Dendritic cell treated with granulocyte-macrophage colony-stimulating factor and Interleukin-4, amounts not matched to agents 40 ng/mL and 50 ng/mL, for 4 days (primary cell): ENCODE results near the gene PTH2R.
"Not testable (repeated sequence)": the region's sequence is repeated elsewhere in the genome, so short reads cannot be mapped to it uniquely, and the experiment has no call there.

Experiments
- H3K27ac Mint-ChIP-seq: one replicate; pipeline ENCODE4 v1.8.0; 2022; ENCODE audit warnings: mild to moderate bottlenecking, mixed read lengths
- H3K27me3 Mint-ChIP-seq: one replicate; pipeline ENCODE4 v1.8.0; 2022; ENCODE audit warnings: mild to moderate bottlenecking, mixed read lengths
- H3K36me3 Mint-ChIP-seq: one replicate; pipeline ENCODE4 v1.8.0; 2022; ENCODE audit warnings: low read depth, mixed read lengths
- H3K4me1 Mint-ChIP-seq: one replicate; pipeline ENCODE4 v1.8.0; 2022; ENCODE audit warnings: low read depth, mixed read lengths
- H3K4me3 Mint-ChIP-seq: one replicate; pipeline ENCODE4 v1.8.0; 2022; ENCODE audit warnings: mild to moderate bottlenecking, moderate library complexity, mixed read lengths
- H3K9me3 Mint-ChIP-seq: one replicate; pipeline ENCODE4 v1.8.0; 2022; ENCODE audit warnings: mixed read lengths
- intact Hi-C: fragments of 100-400 bp; cut with micrococcal nuclease; formaldehyde crosslinking; loops from one replicate; pipeline ENCODE4 v1.15.0; 2022

The PTH2R gene

DNA sequence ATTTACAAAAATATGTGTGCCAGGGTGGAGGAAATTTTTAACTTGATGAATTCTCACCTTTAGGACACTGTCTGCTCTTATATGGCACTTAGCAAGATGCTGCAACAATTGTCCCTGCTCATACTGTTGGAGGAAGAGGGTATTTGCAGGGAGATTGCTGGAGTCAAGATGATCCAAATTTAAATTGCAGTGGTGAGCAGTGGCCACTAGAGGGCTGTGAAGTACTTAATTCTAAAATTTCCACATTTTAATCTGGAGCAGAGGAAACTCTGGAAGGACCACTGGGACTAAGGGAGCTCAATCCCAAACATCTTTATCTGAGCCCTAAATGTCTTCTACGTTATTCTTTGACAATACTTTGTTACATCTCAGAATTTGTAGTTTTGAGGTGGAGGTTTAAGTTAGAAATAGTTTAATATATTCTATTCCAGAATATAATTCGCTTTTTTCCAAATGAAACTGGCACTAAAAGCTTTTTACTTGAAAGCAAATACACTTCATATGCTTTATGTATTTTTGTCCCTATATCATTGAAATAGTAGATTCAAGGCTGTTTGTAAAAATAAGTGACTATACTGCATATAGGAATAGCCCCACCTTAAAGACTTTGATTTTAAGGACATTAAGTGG, 33.0 kb upstream of the PTH2R start:
- Mint-ChIP-seq H3K4me1 (no peaks in the 10 kb centered on the region), H3K4me3 (no peak overlapping the region), H3K27me3 (no peaks in the 10 kb centered on the region), H3K9me3 (no peaks in the 10 kb centered on the region), H3K36me3 (no peaks in the 10 kb centered on the region), H3K27ac (no peak overlapping the region)
- intact Hi-C loops = loop anchor here (5.0 kb wide), 1 partner anchor 834 kb away; no protein-coding TSS in a partner anchor

DNA sequence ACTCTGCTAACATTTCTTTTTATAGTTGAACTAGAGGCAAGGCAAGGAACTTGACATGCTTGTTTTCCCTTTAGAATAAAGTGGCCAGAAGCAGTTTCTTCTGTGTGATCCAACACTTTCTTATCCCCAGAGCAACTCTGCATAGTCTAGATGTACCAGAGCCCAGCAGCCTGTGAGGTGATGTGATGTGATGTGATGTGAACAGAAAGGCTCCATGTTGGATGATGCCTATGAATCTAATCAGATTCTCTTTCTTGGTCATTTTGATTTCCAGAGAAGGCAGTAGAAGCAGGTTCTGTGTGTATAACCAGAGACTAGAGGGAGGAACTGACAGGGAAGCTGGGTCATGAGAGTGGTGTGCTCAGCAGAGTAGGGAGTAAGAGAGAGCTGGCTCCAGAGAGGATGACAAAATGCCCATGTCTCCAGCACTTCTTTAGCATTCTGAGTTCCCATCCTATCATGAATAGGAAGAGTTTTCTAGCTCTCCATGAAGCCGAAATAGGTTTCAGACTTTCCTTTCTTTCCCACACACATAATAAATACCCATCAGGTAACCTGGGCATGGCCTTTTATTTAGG, 31.0 kb upstream of the PTH2R start:
- intact Hi-C loops = no loop called here
- Mint-ChIP-seq H3K9me3 (no peaks in the 10 kb centered on the region), H3K4me3 (no peak overlapping the region), H3K4me1 (no peaks in the 10 kb centered on the region), H3K27ac (no peak overlapping the region), H3K36me3 (no peaks in the 10 kb centered on the region), H3K27me3 (no peaks in the 10 kb centered on the region)

DNA sequence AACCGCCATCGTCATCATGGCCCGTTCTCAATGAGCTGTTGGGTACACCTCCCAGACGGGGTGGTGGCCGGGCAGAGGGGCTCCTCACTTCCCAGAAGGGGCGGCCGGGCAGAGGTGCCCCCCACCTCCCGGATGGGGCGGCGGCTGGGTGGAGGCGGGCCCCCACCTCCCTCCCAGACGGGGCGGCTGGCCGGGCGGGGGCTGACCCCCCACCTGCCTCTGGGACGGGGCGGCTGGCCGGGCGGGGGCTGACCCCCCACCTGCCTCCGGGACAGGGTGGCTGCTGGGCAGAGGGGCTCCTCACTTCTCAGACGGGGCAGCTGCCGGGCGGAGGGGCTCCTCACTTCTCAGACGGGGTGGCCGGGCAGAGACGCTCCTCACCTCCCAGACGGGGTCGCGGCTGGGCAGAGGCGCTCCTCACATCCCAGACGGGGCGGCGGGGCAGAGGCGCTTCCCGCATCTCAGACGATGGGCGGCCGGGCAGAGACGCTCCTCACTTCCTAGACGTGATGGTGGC, 29.2 kb upstream of the PTH2R start:
- H3K9me3 Mint-ChIP-seq, intact Hi-C loops, H3K4me3 Mint-ChIP-seq: not testable (repeated sequence)

DNA sequence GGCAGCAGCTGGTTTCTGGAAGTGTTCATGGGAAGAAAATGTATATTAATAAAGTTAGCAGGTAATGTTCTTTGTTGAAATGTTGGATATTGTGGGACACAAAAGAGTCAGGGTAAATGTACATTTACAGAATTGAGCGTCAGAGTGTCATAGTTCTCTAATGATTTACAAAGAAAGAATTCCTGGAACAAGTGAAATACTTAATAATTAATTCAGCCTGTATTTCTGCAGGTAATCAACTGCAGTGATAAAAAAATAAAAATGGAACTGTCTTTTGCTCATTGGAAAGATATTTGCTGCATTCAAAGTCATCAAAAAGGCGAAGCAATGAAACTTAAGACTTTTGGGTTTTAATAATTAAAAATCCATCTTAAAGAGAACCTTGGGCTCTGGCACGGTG, 27.4 kb upstream of the PTH2R start:
- no peaks in the 10 kb centered on the region for H3K4me1 Mint-ChIP-seq

More for the DNA sequence above, 29.2 kb upstream of the PTH2R start:
- not testable (repeated sequence) for H3K36me3 Mint-ChIP-seq, H3K27me3 Mint-ChIP-seq, H3K4me1 Mint-ChIP-seq, H3K27ac Mint-ChIP-seq

DNA sequence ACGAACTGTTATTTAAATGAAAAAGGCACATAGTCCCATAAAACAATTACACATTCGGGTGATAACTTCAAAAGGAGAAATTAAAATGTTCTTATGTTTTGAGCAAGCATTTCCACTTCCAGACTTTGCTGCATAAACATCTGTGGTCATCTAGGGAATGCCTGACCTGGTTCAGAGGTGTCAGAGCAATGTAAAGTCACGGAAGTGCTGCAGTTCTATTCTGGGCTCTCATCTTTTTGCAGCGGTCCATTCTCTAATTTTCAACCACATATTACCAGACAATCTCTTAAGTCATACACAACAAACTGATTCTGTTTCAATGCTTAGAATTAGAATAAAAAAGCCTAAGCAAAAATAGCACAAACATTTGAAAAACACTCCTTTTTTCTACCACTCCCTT, 22.0 kb upstream of the PTH2R start:
- Mint-ChIP-seq H3K36me3 (no peaks in the 10 kb centered on the region), H3K9me3 (no peaks in the 10 kb centered on the region), H3K27ac (no peak overlapping the region), H3K27me3 (peaks cover 5% of the 10 kb centered on the region), H3K4me3 (no peak overlapping the region), H3K4me1 (peaks cover 5% of the 10 kb centered on the region)
- intact Hi-C loops = no loop called here

More for the DNA sequence above, 27.4 kb upstream of the PTH2R start:
- Mint-ChIP-seq H3K36me3 (no peaks in the 10 kb centered on the region), H3K4me3 (no peak overlapping the region), H3K9me3 (no peaks in the 10 kb centered on the region), H3K27ac (no peak overlapping the region), H3K27me3 (peaks cover 5% of the 10 kb centered on the region)
- intact Hi-C loops = no loop called here

DNA sequence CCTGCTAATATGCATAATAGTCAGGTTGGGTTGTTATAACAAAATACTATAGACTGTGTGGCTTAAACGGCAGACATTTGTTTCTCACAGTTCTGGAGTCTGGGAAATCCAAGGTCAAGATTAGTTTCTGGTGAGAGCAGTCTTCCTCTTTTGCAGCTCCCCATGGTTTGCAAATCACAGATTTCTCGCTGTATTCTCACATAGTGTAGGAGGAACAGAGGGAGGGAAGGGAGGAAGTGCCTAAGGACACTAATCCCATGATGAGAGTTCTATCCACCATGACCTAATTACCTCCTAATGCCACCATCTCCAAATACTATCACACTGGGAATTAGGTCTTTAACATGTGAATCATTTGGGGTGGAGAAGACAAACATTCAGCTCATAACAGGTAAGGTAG, 20.1 kb upstream of the PTH2R start:
- no peaks in the 10 kb centered on the region for H3K9me3 Mint-ChIP-seq
- intact Hi-C loops = no loop called here
- H3K27ac Mint-ChIP-seq = no peak overlapping the region
- peaks cover 5% of the 10 kb centered on the region for H3K27me3 Mint-ChIP-seq
- H3K4me3 Mint-ChIP-seq = no peak overlapping the region
- H3K36me3 Mint-ChIP-seq = no peaks in the 10 kb centered on the region
- peaks cover 5% of the 10 kb centered on the region for H3K4me1 Mint-ChIP-seq

DNA sequence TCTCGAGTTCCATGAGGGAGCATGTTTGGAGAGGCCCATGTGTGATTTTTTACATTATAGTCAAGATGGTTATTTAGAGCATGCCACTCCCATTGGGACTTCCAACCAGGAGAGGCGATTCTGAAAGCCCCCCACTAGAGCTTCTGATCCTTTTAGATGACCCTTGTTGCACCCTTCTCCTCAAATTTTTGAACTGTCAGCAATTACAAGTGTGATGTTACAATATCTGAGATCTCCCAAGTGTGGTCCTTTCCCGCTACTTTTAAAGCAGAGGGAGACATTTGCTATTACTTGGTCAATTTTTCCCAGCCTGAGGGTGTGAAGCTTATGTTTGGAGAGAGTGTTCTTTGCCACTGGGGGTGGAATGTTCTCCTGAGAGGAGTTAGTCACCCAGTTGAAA, 16.7 kb upstream of the PTH2R start:
- Mint-ChIP-seq H3K27ac (no peak overlapping the region), H3K9me3 (peaks cover 23% of the 10 kb centered on the region), H3K27me3 (no peaks in the 10 kb centered on the region), H3K36me3 (no peaks in the 10 kb centered on the region), H3K4me3 (no peak overlapping the region), H3K4me1 (peaks cover 5% of the 10 kb centered on the region)
- intact Hi-C loops = loop anchor here (10.0 kb wide), 2 partner anchors 815 to 1185 kb away; no protein-coding TSS in a partner anchor

DNA sequence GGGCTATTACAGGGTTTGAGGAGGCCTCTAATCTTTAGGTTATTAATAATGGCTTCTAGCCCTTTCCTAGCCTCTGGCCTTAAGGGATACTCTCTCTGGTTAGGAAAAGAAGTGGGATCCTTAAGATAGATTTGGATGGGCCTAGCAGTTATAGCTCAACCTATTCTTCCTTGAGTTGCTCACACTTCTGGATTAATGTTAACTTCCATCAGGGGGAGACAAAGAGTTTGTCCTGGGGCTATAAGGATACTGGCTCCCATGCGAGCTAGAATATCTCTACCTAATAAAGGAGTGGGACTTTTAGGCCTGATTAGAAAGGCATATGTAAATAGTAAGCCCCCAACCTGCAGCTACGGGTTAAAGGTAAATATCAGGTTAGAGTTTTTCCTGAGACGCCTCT, 14.3 kb upstream of the PTH2R start:
- intact Hi-C loops = loop anchor here (10.0 kb wide), 2 partner anchors 813 to 1183 kb away; no protein-coding TSS in a partner anchor
- Mint-ChIP-seq H3K27ac (no peak overlapping the region), H3K4me1 (no peaks in the 10 kb centered on the region), H3K9me3 (peaks cover 23% of the 10 kb centered on the region), H3K36me3 (no peaks in the 10 kb centered on the region), H3K27me3 (no peaks in the 10 kb centered on the region), H3K4me3 (no peak overlapping the region)

DNA sequence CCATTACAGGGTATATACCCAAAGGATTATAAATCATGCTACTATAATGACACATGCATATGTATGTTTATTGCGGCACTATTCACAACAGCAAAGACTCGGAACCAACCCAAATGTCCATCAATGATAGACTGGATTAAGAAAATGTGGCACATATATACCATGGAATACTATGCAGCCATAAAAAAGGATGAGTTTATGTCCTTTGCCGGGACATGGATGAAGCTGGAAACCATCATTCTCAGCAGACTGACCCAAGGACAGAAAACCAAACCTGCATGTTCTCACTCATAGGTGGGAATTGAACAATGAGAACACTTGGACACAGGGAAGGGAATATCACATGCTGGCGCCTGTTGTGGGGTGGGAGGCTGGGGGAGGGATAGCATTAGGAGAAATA, 9.8 kb upstream of the PTH2R start:
- H3K9me3 Mint-ChIP-seq = peaks cover 23% of the 10 kb centered on the region
- intact Hi-C loops = loop anchor here (5.0 to 10.0 kb wide), 3 partner anchors 808 to 1178 kb away; no protein-coding TSS in a partner anchor
- not testable (repeated sequence) for H3K27ac Mint-ChIP-seq, H3K27me3 Mint-ChIP-seq, H3K4me1 Mint-ChIP-seq, H3K36me3 Mint-ChIP-seq, H3K4me3 Mint-ChIP-seq

DNA sequence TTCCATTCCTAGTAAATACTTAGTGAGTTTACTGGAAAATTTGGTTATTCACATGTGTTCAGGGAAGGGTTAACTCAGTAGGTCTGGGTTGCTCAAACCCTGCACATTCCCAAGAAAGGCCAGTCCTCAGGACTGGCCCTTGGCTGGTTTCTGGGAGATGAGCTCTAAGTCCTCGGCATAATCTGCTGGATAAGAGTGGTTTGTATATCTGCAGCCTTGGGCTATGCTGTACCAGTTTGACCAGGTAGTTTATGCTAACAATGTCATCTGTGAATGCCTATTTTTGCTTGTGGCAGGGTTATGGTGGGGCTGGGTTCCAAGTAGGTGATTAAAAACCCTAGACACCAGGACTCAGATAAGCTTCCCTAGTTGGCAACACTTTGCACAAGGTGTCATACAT, 7.4 kb upstream of the PTH2R start:
- Mint-ChIP-seq H3K27ac (no peak overlapping the region), H3K4me1 (no peaks in the 10 kb centered on the region), H3K27me3 (peaks cover 9% of the 10 kb centered on the region), H3K36me3 (no peaks in the 10 kb centered on the region), H3K9me3 (peaks cover 7% of the 10 kb centered on the region), H3K4me3 (no peak overlapping the region)
- intact Hi-C loops = loop anchor here (5.0 to 10.0 kb wide), 3 partner anchors 806 to 1176 kb away; no protein-coding TSS in a partner anchor

DNA sequence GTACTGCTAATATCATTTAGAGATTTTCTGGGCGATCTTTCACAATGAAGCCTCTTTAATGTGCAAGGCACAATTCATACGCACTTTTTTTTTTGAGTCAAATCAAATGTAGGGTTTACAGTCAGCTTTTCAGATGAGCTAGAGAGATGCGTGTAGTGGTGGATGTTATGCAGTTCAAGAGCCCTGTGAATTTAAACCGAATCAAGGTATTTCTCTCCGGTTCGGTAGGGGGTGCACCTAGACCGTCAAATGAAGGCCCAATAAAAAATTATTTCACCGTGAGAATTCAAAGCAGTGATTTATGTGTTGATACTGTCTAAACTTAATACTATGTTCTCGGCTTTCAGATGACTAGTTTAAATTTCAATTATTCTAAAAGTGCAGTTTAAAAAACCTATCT, 1.1 kb downstream of the PTH2R start:
- peaks cover 48% of the 10 kb centered on the region for H3K27me3 Mint-ChIP-seq
- no peak overlapping the region for H3K4me3 Mint-ChIP-seq
- H3K27ac Mint-ChIP-seq = no peak overlapping the region
- H3K9me3 Mint-ChIP-seq = no peaks in the 10 kb centered on the region
- H3K4me1 Mint-ChIP-seq = no peaks in the 10 kb centered on the region
- H3K36me3 Mint-ChIP-seq = no peaks in the 10 kb centered on the region
- intact Hi-C loops = no loop called here

DNA sequence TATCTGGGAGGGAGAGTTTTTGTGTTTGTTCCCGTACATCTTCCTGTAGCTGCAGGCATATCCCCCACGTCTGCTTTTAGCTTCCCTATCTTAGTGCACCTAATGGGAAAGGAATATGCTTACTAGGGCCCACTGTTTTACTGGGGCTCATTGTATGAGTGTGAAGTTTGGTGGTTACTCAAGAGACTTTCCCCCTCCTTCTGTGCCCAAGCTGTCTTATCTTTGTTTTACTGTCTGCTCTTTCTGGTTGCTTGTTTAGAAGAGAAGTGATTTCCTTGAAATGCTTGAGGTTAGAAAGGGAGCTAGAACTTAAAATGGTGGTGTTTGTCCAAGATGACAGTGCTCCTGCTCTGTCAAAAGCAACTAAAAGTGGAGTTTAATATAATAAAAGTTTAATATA, 7.3 kb downstream of the PTH2R start:
- H3K27ac Mint-ChIP-seq = no peak overlapping the region

DNA sequence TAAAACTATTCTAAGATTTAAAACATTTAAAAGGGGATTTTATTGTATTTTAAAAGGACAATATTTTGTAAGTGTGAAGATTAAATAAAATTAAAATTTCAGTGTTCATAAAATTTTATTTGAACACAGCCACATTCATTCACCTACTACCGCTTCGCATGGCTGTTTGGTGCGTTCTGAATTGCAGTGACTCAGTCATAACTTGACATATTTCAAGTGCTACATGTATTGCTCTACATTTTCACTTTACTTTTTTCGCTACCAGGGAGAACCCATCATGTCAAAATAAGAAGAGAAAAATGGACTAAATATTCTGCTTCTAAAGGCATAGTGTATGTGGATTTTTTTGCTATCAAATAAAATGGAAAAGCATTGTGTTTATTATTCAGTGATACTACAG, 8.7 kb downstream of the PTH2R start:
- no peaks in the 10 kb centered on the region for H3K36me3 Mint-ChIP-seq
- no peaks in the 10 kb centered on the region for H3K4me1 Mint-ChIP-seq
- H3K9me3 Mint-ChIP-seq = no peaks in the 10 kb centered on the region
- H3K27me3 Mint-ChIP-seq = peaks cover 3% of the 10 kb centered on the region
- no peak overlapping the region for H3K4me3 Mint-ChIP-seq
- H3K27ac Mint-ChIP-seq = no peak overlapping the region
- intact Hi-C loops = no loop called here

More for the DNA sequence above, 7.3 kb downstream of the PTH2R start:
- no peak overlapping the region for H3K4me3 Mint-ChIP-seq
- no peaks in the 10 kb centered on the region for H3K4me1 Mint-ChIP-seq
- peaks cover 10% of the 10 kb centered on the region for H3K27me3 Mint-ChIP-seq
- no peaks in the 10 kb centered on the region for H3K9me3 Mint-ChIP-seq
- no peaks in the 10 kb centered on the region for H3K36me3 Mint-ChIP-seq
- intact Hi-C loops = no loop called here

DNA sequence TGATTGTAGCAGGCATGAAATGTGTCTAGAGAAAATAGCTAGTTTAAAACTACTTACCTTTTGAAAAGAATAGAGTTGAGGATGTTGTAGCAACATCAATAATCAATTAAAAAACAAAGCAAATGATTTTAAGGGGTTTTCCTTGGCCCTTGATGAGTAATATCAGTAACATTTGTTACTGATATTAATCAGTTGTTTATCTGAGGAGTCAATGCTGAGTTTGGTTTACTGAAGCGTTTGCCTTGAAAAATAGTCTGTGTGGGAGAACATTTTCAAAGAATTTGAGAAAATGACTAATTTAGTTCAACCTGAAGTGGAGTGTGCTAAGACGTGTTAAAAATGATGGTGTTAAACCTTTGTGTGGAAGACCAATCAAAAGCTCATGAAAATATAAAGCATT, 9.3 kb downstream of the PTH2R start:
- Mint-ChIP-seq H3K27me3 (peaks cover 1% of the 10 kb centered on the region), H3K9me3 (no peaks in the 10 kb centered on the region), H3K36me3 (no peaks in the 10 kb centered on the region), H3K4me3 (no peak overlapping the region), H3K27ac (no peak overlapping the region), H3K4me1 (no peaks in the 10 kb centered on the region)
- intact Hi-C loops = no loop called here
